Karpas-422 (cell line): ENCODE data around the gene PEBP1. TPM values are rescaled to one million over a fixed set of nuclear protein-coding genes. Genes with fewer than 3 reads are reported as not detected.
"Not testable (repeated sequence)": the region's sequence is repeated elsewhere in the genome, so short reads cannot be mapped to it uniquely, and the experiment has no call there.

ENCODE experiments used
- DNase-seq: peaks from one replicate; pipeline ENCODE4 v3.0.0-alpha.2; 2015
- H2AFZ ChIP-seq: fragments of 200-600 bp; sonication (generic); 2 replicates; pipeline ENCODE4 v1.6.1; 2014; ENCODE audit warnings: antibody characterized with exemption, low read length, mixed read lengths
- H3K27ac ChIP-seq: fragments of 200-600 bp; sonication (generic); 2 replicates; pipeline ENCODE4 v1.5.1; 2014; ENCODE audit warnings: mild to moderate bottlenecking, low read length, moderate library complexity
- H3K27me3 ChIP-seq: fragments of 200-600 bp; sonication (generic); 2 replicates; pipeline ENCODE4 v1.6.1; 2014; ENCODE audit warnings: low read length, mixed read lengths
- H3K36me3 ChIP-seq: fragments of 200-600 bp; sonication (generic); 2 replicates; pipeline ENCODE4 v1.6.1; 2014; ENCODE audit warnings: low read length, mixed read lengths; ENCODE audit not compliant: insufficient read depth
- H3K4me1 ChIP-seq: fragments of 200-600 bp; sonication (generic); 2 replicates; pipeline ENCODE4 v1.6.1; 2014; ENCODE audit warnings: mild to moderate bottlenecking, low read length, mixed read lengths
- H3K4me2 ChIP-seq: fragments of 200-600 bp; sonication (generic); 2 replicates; pipeline ENCODE4 v1.6.1; 2014; ENCODE audit warnings: low read length, low read depth, mild to moderate bottlenecking; ENCODE audit not compliant: poor library complexity, severe bottlenecking
- H3K4me3 ChIP-seq: fragments of 200-600 bp; sonication (generic); 2 replicates; pipeline ENCODE4 v1.5.1; 2014; ENCODE audit warnings: mild to moderate bottlenecking, antibody characterized with exemption, low read length, mixed read lengths
- H3K79me2 ChIP-seq: fragments of 200-600 bp; sonication (generic); 2 replicates; pipeline ENCODE4 v1.6.1; 2014; ENCODE audit warnings: mild to moderate bottlenecking, low read length, mixed read lengths
- H3K9ac ChIP-seq: fragments of 200-600 bp; sonication (generic); 2 replicates; pipeline ENCODE4 v1.6.0; 2014; ENCODE audit warnings: low read length
- H3K9me2 ChIP-seq: fragments of 200-600 bp; sonication (generic), shearing (Covaris generic); replicated peaks from 2 replicates; pipeline ENCODE4 v1.6.0; 2014; ENCODE audit warnings: mild to moderate bottlenecking, low read length, moderate library complexity; ENCODE audit not compliant: insufficient read depth
- H3K9me3 ChIP-seq: fragments of 300-700, 200-600 bp; sonication (generic); 2 replicates; pipeline ENCODE4 v1.6.1; 2014; ENCODE audit warnings: low read length, mixed read lengths
- H4K20me1 ChIP-seq: fragments of 200-600 bp; sonication (generic); 2 replicates; pipeline ENCODE4 v1.6.1; 2014; ENCODE audit warnings: mild to moderate bottlenecking, antibody characterized with exemption, low read length, low read depth; ENCODE audit not compliant: insufficient read depth
- total RNA-seq: library from RNA; depleted of rRNA; stranded (reverse); fragments of >200 nt; shearing (Covaris generic); gene quantifications from 2 replicates; pipeline ENCODE4 v1.2.3, GENCODE V29; 2014; ENCODE audit warnings: low replicate concordance

Gene PEBP1
- total RNA-seq, 1 experiment from 2014 or later = 138 TPM

GRCh38 chr12:118124333-118124874 is 11.5 kb upstream of the PEBP1 start:
- no peak for DNase-seq
- peaks cover 5% of the 10 kb centered on the region; the same call in 1 of the 2 replicates for H3K4me1 ChIP-seq
- H3K9me2 ChIP-seq = no peaks in the 10 kb centered on the region
- no peak overlapping the region for H3K4me3 ChIP-seq
- no peak overlapping the region for H3K9ac ChIP-seq
- H2AFZ ChIP-seq = no peak overlapping the region
- no peak overlapping the region for H3K4me2 ChIP-seq
- H3K27ac ChIP-seq = no peak overlapping the region
- H3K79me2 ChIP-seq = peaks cover 3% of the 10 kb centered on the region; the same call in 1 of the 2 replicates
- H3K9me3 ChIP-seq = no peaks in the 10 kb centered on the region
- H3K27me3 ChIP-seq = no peaks in the 10 kb centered on the region
- no peaks in the 10 kb centered on the region for H4K20me1 ChIP-seq
- H3K36me3 ChIP-seq = no peaks in the 10 kb centered on the region

- peaks cover under 1% of the 10 kb centered on the region; the same call in 1 of the 2 replicates for H3K4me1 ChIP-seq
- no peaks in the 10 kb centered on the region for H3K36me3 ChIP-seq
- no peak overlapping the region for H3K4me2 ChIP-seq
- H3K27ac ChIP-seq = no peak overlapping the region
- no peaks in the 10 kb centered on the region for H3K27me3 ChIP-seq
- H3K9me3 ChIP-seq = no peaks in the 10 kb centered on the region
- H3K79me2 ChIP-seq = peaks cover 3% of the 10 kb centered on the region; the same call in 1 of the 2 replicates
- no peak overlapping the region for H3K4me3 ChIP-seq
- no peaks in the 10 kb centered on the region for H3K9me2 ChIP-seq
- H3K9ac ChIP-seq = no peak overlapping the region
- H2AFZ ChIP-seq = no peak overlapping the region
- H4K20me1 ChIP-seq = no peaks in the 10 kb centered on the region
- DNase-seq = no peak
Measured at GRCh38 chr12:118125743-118126118, 10.2 kb upstream of the PEBP1 start.

DNA sequence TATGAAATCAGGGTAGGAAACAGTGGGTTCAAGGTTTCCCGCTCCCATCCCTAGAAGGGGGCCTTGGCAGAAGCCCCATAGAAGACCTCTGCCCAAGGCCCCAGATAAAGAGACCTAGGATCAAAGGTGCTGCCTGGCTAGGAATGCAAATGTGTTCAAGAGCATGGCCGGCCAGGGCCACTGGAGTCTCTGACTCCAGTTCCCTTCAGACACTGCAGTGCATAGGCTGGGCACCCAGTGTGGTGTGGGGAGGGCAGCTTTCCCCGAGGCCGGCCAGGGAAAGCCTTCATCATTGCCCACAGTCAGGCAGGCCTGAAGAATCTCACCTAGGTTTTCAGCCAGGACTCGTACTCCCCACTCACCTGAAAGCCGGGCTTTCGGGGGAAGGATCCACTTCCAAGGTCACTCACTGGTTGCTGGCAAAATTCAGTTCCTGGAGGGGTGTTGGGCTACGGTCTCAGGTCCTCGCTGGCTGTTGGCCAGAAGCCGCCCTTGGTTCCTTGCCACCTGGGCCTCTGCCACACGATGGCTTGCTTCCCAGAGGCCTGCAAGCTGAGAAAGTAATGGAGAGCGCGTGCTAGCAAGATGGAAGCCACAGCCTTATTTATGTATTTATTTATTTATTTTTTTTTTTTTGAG is 9.7 kb upstream of the PEBP1 start:
- no peak overlapping the region for H3K27ac ChIP-seq
- no peaks in the 10 kb centered on the region for H3K36me3 ChIP-seq
- no peaks in the 10 kb centered on the region for H3K9me3 ChIP-seq
- H3K9me2 ChIP-seq = no peaks in the 10 kb centered on the region
- no peaks in the 10 kb centered on the region for H3K4me1 ChIP-seq
- no peak overlapping the region for H3K4me3 ChIP-seq
- no peaks in the 10 kb centered on the region for H4K20me1 ChIP-seq
- H3K9ac ChIP-seq = no peak overlapping the region
- DNase-seq = no peak
- no peak overlapping the region for H3K4me2 ChIP-seq
- H3K27me3 ChIP-seq = no peaks in the 10 kb centered on the region
- peaks cover 3% of the 10 kb centered on the region; the same call in 1 of the 2 replicates for H3K79me2 ChIP-seq
- no peak overlapping the region for H2AFZ ChIP-seq

DNA sequence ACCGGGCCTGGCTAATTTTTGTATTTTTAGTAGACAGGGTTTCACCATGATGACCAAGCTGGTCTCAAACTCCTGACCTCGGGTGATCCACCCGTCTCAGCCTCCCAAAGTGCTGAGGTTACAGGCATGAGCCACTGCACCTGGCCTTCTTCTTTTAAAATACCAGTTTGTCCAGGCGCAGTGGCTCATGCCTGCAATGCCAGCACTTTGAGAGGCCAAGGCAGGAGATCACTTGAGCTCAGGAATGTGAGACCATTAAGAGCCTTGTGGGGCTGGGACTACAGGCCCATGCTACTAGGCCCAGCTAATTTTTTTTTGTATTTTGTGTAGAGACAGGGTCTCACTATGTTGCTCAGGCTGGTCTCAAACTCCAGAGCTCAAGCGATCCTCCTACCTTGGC is 8.1 kb upstream of the PEBP1 start:
- no peaks in the 10 kb centered on the region for H3K4me1 ChIP-seq
- H3K9ac ChIP-seq = no peak overlapping the region
- no peak overlapping the region for H3K4me3 ChIP-seq
- no peaks in the 10 kb centered on the region for H3K9me3 ChIP-seq
- H4K20me1 ChIP-seq = no peaks in the 10 kb centered on the region
- no peak overlapping the region for H3K27ac ChIP-seq
- H3K36me3 ChIP-seq = no peaks in the 10 kb centered on the region
- H3K9me2 ChIP-seq = no peaks in the 10 kb centered on the region
- H2AFZ ChIP-seq = no peak overlapping the region
- DNase-seq = no peak
- H3K4me2 ChIP-seq = no peak overlapping the region
- no peaks in the 10 kb centered on the region for H3K27me3 ChIP-seq
- H3K79me2 ChIP-seq = peaks cover 3% of the 10 kb centered on the region; the same call in 1 of the 2 replicates

DNA sequence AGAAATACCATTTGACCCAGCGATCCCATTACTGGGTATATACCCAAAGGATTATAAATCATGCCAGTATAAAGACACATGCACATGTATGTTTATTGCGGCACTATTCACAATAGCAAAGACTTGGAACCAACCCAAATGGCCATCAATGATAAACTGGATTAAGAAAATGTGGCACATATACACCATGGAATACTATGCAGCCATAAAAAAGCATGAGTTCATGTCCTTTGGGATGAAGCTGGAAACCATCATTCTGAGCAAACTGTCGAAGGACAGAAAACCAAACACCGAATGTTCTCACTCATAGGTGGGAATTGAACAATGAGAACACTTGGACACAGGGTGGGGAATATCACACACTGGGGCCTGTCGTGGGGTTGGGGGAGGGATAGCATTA is 6.5 kb upstream of the PEBP1 start:
- H2AFZ ChIP-seq, H3K4me2 ChIP-seq: not testable (repeated sequence)

DNA sequence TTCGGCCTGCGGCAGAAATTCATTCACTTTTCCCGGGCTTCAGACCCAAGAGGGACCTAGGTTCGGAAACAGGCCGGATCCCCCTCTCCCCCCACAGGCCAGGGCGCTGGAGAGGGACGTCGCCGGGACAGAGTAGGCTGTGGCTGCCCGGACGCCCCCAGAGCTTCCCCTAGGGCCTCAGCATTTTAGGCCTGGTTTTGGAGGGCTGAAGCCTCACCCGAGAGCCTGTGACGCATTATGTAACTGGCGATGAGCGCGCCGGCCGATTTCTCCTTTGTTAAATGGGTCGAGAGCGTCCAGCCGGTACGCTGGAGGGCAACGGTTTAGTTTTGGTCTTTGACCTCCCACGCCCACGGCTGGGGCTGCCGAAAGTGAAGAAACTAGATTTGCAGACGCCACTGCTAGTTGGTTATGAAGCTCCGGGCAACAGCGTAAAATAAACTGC is 657 bp downstream of the PEBP1 start:
- Histone ChIP-seq H3K79me2 (peaks cover 56% of the 10 kb centered on the region), H3K4me2 (peak overlapping the region; percentile 83), H2AFZ (no peak overlapping the region), H3K27ac (peak overlapping the region; percentile 39), H3K27me3 (no peaks in the 10 kb centered on the region), H4K20me1 (peaks cover 5% of the 10 kb centered on the region; the same call in 1 of the 2 replicates), H3K36me3 (peaks cover 24% of the 10 kb centered on the region), H3K9ac (peak overlapping the region; percentile 97), H3K9me2 (no peaks in the 10 kb centered on the region), H3K4me3 (peak overlapping the region; percentile 79), H3K4me1 (peaks cover 18% of the 10 kb centered on the region), H3K9me3 (no peaks in the 10 kb centered on the region)
- peak; percentile 78 for DNase-seq

More for the DNA sequence above, 6.5 kb upstream of the PEBP1 start:
- H3K4me3 ChIP-seq, H3K36me3 ChIP-seq, H3K9ac ChIP-seq, H3K79me2 ChIP-seq, H3K27me3 ChIP-seq, H3K9me3 ChIP-seq, H3K27ac ChIP-seq, H4K20me1 ChIP-seq, H3K9me2 ChIP-seq, DNase-seq, H3K4me1 ChIP-seq: not testable (repeated sequence)

GRCh38 chr12:118137148-118137678 is 1.3 kb downstream of the PEBP1 start:
- H3K4me2 ChIP-seq = peak overlapping the region; percentile 83
- peak overlapping the region; percentile 97 for H3K9ac ChIP-seq
- DNase-seq = no peak
- H3K27ac ChIP-seq = peak overlapping the region; percentile 39; the same call in 1 of the 2 replicates
- H3K36me3 ChIP-seq = peaks cover 28% of the 10 kb centered on the region
- H4K20me1 ChIP-seq = peaks cover 5% of the 10 kb centered on the region; the same call in 1 of the 2 replicates
- no peaks in the 10 kb centered on the region for H3K27me3 ChIP-seq
- no peaks in the 10 kb centered on the region for H3K9me3 ChIP-seq
- no peaks in the 10 kb centered on the region for H3K9me2 ChIP-seq
- H3K79me2 ChIP-seq = peaks cover 59% of the 10 kb centered on the region
- H3K4me3 ChIP-seq = peak overlapping the region; percentile 79
- H3K4me1 ChIP-seq = peaks cover 18% of the 10 kb centered on the region
- no peak overlapping the region for H2AFZ ChIP-seq

GRCh38 chr12:118140825-118141224 is 4.9 kb downstream of the PEBP1 start:
- Histone ChIP-seq H3K4me1 (peaks cover 10% of the 10 kb centered on the region), H3K9me3 (no peaks in the 10 kb centered on the region), H3K27ac (no peak overlapping the region), H3K9ac (no peak overlapping the region), H4K20me1 (peaks cover 5% of the 10 kb centered on the region; the same call in 1 of the 2 replicates), H3K27me3 (no peaks in the 10 kb centered on the region), H3K36me3 (peaks cover 38% of the 10 kb centered on the region), H3K79me2 (peaks cover 46% of the 10 kb centered on the region), H3K4me3 (no peak overlapping the region), H3K9me2 (no peaks in the 10 kb centered on the region), H3K4me2 (no peak overlapping the region), H2AFZ (no peak overlapping the region)
- DNase-seq = no peak
